ENCODE measurements around the gene CBX7.

DNA sequence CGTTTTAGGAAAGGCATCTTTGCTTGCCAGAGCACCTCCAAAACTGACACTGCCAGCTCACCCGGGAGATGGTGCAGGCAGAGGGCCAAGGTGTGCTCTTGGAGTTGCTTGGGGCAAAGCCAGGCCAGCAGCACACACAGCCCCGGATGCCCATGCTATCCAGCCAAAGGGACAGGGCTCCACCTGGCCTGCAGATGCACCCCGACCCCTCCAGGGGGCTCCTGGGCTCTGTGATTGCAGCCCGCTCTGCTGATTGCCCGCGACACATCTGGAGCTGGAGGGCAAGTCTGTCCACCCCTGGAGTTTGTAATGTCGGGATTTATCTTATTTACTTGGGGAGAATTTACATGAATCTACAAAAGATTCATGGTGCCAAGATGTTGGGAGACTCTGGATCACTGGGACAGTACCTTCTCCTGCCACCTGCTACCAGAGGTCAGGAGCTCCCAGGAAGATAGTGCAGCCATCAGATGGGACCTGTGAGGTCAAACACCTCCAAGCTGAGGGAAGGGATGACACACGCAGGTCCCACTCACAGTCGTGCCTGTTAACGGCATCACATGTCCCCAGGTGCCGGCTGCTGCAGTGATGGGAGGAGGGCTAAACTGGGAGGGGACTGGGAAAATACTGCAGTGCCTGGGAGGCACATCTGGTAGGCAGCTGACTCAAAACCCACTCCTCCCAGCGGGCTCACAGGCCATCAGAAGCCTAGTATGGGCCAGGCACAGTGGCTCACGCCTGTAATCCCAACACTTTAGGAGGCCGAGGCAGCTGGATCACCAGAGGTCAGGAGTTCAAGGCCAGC, 17.2 kb downstream of the CBX7 start:
- TF ChIP-seq CTCF (IDR thresholded peaks at IDR 0.05): no peak
- TF ChIP-seq POLR2A (IDR thresholded peaks at IDR 0.05): no peak
